GM18861 (cell line): ENCODE measurements around the gene TENM4.

Experiments used
- ATAC-seq: cut with Tn5 transposase; IDR thresholded peaks from one replicate; pipeline ENCODE4 v1.9.1; 2021; ENCODE audit not compliant: unreplicated experiment

The TENM4 gene

DNA sequence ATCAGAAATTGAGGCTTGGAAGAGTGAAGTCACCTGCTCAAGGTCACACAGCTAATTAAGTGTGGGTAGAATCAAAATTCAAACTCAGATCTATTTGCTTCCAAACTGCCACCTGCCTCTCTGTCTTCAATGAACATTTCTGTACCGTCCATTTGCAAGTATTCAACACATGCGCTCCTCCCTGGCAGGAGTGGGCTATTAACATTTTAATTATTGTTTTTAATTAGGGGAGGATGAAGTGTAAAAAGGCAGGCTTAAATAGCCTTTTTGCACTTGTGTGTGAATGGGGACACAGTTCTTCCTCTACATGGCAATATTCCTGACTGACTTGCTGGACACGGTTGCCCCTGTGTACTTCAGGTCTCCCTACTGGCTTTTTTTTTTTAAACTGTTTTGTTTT, 751.7 kb downstream of the TENM4 start:
- ATAC-seq = no peak

DNA sequence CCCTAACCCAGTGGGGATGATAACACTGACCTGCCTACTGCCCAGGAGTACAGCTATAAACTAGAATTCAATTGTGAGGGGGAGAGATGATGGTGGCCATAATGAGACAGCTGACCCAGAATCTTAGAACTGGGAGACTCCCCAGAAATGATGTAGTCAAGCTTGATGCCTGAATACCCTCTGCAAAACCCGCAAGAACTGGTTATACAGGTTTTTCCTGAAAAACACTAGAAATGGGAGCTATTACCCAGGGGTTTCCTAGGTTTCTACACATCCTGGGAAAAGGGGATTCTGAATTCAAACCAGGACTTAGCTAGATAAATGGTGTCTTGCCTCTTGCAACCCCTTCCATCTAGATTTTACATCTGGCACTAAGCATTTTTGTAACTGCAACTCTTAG, 752.4 kb downstream of the TENM4 start:
- ATAC-seq = no peak

DNA sequence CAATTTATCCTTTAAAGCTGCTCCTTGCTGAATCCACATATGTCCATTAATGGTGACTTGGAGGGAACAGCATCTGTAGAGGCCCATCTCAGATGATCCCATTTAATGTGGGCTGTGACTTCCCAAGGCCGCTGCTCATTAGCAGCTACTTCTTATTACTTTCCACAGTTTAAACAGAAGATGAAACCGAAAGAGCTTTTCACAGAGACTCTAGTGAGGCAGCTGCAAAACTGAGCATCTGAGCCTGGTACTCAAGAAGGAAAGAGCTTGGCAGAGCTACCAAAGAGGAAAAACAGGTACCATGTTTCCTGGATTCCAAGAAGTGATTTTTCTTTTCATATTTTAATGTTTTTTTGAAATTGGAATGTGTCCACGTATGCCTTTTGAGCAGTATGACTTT, 755.7 kb downstream of the TENM4 start:
- ATAC-seq = no peak

DNA sequence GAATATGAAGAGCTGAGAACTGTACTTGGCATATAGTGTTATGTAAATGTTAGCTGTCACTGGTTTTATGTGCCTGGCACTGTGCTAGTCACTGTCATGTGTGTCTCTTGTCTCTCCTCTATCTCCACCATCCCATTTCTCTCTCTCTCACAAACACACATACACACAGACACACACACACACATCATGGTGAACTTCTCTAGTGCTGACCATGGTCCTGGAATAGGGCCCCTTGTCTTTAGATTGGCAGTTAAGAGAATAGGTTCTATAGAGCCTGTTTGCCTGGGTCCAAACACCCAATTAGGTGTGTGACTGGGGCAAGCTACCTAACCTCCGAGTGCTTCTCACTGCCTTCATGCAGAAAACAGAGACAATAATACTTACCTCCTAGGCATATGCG, 756.5 kb downstream of the TENM4 start:
- no peak for ATAC-seq

DNA sequence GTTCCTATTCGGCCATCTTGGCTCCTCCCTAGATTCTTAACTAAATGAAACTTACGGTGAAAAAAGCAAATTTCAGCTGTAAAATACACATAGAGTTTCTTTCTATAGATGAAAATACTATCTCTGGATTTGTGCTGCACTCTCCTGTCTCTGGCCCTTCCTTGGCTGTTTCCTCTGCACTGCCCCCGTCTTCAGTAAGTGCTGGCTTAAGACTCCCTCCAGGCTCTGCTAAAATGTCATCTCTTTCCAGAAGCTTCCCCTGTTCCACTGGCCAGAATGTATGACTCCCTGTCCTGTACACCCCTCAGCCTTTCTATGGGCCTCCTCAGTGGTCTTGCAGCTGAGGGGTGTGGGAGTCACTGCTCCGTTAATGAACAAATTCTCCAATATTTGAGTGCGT, 757.1 kb downstream of the TENM4 start:
- ATAC-seq = no peak

DNA sequence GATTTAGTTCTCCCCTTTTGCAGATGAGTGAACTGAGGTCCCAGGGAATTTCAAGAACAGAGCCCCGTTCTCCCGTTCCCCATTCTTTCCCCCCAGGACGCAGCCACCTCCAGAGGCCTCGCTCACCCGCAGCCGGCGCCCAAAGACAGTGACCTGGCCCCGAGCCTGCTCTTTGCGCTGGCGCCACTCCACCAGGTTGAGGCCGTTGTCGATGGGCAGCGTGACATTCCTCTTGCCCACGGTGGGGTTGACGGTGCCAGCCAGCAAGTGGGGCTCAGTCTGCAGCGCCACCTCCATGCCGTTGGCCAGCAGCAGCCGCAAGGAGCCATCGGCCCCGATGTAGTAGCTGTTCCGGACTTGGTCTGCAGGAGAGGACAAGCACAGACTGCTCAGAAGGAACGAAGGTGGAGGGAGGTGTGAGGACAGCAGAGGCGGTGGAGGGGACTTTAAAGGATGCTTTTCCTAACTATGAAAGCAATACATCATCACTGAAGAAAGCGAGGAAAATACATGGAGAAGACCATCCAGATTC, 764.7 kb downstream of the TENM4 start:
- ATAC-seq = no peak

DNA sequence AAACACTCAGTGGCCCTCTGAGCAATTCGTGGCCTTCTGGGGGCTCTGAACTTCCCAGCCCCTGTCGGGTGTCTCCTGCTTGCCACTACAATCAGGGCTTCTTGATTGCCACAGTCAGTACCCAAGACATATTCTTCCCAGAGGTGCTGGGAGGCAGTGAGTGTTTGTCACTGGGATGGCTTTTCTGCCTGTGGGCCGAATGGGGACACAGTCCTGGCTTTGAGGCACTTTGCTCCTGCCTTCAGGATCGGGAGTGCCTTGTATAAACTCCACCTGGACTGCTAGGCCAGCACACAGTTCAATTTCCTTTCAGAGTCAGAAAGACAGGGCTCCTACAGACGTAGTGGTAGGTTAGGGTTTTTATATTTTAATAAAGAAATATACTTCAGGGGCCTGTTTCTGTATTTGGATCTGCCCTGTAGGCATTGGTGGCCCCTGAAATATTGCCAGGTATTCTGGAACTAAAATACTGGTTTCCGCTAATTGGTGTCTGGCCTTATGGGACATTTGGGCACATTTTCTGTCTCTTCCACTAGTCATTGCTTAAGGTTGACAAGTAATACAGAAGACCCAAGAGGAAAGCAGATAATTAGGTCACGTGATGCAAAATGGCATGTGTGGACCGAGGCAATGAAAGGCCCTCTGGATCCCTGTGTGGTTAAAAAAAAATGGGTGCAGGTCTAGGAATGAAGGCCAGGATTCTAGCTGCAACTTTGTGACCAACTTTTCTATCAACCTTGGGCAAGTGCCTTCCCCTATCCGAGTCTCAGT, 767.8 kb downstream of the TENM4 start:
- no peak for ATAC-seq

DNA sequence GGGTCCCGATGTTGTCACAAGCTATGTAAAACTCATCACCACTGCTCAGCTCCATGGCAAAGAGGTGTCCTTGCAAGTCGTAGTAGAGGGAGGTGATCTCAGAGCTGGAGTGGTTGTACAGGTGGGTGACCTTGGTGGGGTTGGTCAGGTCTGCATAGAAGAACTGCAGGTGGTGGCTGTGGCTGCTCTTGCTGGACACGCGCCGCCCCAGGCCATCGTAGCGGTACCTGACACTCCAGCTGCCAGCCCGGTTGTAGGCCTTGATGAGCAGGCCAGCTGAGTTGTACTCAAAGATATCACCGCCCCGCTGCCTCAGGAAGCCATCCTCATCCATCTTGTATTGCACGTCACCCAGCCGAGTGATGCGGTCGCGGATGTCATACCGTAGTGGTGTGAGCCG, 771.6 kb downstream of the TENM4 start:
- ATAC-seq = no peak

DNA sequence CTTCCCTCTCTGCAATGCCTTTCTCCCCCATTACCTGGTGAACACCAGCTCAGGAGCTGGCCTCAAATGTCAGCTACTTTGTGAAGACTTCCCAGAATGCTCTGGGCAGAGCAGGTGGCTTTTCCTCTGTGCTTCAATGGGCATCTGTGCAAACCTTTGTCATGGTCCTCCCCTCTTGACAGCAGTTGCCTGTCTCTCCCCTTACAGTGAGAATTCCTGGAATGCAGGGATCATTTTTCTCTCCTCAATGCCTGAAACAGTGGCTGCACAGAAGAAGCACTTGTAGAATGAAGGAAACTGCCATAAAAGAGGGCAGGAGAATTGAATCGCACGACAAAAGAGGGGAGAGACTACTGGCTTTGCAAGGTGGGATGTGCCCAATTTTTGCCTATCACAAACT, 773.4 kb downstream of the TENM4 start:
- ATAC-seq = no peak

DNA sequence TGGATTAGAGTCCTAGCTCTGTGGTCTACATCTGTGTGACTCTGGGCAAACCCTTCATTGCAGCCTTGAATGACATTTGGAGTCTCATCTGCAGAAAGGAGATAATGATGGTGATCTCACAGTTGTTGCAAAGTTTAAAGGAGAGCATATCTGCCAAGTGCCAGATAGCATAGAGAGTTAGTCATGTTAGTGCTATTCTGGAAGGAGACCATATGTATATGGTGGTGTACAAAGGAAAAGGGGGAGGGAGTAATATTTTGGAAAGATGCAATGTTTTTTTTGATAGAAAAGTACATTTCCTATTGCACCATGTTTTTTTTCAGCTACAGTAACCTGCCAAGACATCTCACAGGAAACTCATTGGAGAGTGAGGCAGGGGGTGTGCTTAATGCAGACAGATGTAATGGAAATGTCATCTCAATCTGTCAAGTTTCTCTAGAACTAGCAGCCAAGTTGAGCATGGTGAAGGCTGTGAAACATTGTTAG, 774.1 kb downstream of the TENM4 start:
- no peak for ATAC-seq

DNA sequence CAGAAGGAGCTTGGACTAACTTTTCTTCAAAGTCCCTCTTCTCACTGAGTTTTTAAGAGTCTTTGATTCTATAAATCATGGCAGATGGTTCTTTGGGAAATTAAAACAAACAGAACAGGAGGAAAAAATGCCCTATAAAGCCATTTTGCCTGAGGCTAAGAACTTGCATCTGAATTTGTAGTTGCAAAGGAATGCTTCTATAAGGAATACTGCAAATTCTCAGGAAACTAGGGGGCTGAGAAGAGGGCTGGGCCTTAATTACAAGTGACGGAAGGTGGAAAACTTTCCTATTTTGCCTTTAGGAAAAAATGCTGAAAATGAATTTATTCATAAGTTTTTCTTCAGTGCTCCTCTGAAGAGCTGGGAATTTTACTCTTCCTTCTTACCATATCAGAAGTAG, 776.2 kb downstream of the TENM4 start:
- ATAC-seq = no peak

DNA sequence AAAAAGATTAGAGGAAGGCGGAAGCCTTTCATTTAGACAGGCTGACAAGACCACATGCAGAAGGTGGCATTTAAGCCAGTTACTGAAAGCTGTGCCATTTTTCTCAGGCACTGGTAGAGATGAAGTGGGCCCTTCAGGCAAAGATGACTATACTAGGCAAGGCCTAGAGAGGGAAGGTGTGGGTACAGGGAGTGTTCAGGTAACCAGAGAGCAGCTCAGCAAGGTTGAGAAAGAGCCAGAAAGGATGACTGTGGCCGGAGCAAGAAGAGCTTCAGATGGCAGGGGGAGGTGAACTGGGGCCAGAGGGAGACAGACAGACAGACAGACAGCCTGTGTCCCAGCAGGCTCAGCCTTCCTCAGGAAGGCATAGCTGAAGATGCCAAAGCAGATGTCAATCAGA, 778.0 kb downstream of the TENM4 start:
- ATAC-seq = no peak

DNA sequence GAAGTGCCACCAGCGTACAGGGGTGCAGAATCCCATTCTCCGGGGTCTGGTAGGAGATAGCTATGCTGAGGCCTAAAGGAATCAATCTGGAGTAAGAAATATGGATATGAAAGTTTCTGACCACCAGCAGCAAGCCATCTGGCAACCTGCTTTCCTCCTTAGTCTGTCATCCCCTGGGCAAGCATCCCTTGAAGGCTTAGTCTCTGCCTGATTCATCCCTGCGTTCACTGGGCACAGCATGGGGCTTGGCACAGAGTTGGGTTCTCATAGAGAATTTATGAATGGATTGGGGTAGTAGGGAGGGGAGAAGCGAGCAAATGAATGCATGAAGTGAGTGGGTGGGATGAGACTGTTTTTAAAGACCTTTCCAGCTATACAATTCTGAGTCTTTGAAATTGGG, 780.4 kb downstream of the TENM4 start:
- no peak for ATAC-seq

DNA sequence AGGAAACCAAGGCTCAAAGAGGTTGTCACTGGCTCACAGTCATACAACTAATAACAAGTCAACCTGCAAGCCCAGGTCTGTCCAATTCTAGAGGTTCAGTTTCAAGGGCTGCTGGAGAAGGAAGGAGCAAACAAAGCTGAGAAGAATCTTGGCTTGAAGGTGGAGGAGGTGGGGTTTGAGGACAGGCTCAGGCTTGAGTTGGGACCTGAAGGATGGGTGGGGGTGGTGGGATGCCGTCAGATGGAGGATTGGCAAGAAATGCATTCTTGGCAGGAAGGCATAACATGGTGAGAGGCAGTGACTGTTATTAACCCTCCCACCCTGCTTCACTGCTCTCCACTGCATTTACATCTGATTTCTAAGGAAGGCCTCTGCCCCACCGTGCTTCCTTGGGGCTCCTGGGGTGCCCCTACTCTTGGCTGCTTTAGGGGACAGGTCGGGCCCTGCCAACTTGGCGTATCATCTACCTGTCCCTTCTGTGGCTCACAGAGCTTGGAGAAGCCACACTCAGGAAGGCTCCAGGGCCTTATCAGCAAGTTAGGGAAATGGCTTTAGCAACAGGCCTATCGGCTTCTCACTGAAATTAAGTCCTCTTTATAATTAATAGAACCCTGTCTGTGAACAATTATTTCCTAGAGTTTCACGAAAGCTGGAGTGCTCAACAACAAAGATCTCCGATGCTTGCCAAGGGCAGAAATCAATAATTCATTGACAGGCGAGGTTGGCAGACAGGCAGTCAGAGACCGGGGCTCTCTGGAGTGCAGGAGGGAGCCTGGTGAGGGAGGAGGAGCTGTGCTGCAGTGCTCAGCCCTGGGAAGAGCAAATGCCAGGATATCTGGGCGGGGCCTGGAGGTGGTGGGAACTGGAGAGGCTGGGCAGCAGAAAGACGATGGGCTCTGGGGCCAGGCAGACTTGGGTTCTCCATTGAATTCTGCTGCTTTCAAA, 781.2 kb downstream of the TENM4 start:
- ATAC-seq = no peak

DNA sequence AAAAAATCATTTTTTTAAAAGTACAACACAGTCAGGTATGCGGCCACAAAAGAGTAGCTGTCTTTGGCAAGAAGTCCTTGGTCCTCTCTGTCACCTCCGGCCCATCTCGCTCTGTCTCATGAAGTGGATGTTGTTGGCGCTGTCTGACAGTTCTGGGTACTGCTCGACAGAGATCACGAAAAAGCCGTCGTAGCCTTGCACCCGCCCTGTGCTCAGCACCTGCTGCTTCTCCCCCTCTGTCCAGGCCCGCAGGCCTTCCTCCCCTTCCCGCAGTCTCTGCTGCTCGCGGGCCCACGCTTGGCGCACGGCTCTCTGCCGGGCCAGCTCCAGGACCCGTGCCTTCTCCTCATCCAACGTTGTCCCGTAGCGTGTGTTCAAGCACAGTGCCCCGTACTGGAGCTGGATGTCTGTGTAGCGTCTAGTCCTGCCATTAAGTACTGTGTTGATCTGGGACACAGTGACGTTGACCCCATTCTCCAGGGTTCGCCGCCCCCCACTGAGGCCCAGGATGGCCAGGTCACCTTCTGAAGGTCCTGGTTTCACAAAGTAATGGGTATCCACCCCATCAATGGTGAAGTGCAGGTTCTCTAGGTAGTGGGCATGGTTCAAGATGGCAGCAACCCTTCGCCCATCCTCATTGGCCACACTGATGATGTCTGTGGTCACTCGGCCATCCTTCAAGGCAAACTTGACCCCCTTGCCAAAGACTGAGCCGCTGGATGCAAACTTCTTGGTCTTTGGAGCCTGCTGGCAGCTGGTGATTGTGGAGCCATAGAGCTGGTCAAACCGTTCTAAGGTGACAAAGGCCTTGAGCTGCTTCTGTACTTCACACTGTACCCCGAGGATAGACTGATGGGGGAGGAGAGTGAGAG, 782.6 kb downstream of the TENM4 start:
- ATAC-seq = no peak

DNA sequence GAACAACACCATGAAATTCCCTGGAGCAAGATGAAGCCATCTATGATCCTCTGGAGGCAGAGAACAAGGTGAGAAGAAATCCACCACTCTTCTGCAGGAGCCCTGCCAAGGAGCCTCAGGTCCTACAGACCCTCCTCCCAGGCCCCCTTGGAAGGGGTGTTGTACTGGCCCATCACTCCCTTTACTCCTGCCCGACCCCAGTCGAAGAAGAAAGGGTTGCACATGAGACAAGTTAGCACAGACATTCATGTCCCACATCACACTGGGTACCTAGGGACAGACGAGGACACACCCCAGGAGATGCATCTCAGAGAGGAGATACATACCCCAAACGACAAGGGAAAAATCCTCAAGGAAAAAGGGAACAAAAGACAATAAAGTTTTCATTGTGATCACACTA, 783.4 kb downstream of the TENM4 start:
- no peak for ATAC-seq

DNA sequence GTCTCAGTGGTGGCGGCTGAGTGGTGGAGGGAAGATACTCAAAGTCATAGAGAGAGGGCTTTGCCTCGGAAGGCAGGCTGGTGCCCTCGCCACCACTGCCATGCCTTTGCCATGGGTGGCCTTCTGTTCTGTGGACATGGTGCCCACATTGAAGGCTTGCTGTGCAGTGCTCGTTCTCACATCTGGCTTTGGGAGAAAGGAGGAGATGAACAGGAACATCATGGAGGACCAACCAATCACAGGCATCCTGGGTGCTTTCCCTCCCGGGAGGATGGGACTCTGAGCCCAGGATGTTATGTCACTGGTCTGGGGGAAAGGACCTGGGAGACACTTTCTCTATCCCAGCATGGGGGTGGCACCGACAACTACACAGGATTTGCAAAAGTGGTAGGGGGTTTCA, 783.8 kb downstream of the TENM4 start:
- ATAC-seq = no peak

DNA sequence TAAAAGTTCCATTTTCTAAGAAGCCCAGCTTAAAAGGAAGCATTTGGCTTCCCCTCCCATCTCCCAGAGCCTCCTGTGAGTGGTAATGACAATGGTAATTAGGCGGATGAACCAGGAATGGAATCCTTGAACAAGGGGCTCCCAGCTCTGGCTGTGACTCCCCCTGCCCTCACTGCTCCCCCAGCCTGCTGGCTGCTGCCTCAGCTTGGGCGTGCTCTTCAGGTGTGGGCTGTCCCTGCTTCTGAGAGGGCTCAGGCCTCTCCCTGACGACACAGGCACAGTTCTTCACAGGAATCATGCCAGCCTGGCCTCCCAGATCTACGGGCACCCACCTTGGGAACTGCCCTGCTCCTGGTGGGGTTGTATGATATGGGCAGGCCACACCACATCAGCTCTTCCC, 784.5 kb downstream of the TENM4 start:
- no peak for ATAC-seq

DNA sequence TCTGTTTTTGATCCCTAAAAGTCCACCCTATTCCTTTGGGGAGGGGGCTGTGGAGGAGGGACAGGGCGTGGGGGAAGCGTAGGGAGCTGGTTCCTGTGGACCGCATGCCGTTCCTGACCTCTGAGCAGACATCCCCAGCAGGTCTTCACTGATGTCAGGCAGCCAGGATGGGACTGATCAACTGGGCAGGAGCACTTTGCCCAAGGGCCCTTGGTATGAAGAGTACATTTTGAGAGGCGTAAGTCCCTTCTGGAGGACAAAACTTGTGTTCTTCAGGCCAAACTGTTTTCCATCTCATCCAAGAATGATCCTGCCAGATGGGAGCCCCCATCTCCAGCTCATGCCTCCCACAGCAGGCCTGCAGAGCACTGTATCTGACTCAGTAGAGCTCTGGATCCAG, 785.3 kb downstream of the TENM4 start:
- ATAC-seq = no peak

DNA sequence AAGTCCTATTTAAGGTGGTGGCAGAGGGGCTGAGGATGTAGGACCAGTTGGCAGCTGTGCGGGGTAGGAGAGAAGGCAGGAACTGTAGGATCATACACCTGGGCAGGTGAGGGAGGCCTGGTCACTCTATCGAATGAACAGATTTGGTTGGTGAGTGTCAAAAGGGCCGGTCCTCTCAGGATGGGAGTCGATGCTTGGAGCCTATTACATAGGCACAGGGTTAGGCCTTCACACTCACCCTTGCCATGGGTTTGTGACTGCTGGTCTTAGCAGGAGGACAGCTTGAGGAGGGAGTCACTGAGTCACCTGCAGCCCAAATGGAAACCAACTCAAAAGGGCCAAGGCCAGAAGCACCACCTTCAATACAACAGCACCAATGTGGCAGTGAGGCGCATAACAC, 786.0 kb downstream of the TENM4 start:
- no peak for ATAC-seq

DNA sequence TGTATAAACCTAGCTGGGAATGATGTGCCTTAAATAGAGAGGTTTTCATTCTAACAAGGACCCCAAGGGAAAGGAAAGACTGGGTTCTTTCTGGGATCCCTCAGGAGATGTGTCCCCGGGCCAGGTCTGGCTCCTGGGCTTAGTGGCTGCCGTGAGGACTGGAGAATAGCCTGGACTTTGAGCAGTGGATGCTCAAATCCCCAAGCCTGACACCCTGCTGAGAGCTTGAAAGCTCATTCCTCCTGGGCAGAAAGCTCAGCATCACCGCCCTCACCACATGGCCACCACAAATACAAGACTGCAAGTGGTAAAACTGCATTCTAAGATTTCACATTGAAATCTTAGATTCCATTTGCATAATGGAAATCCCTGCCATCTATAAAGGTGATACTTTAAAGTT, 786.8 kb downstream of the TENM4 start:
- no peak for ATAC-seq
